Stimulated activated CD4-positive, alpha-beta T cell treated with anti-CD3 and anti-CD28 coated beads, Interleukin-12 subunit alpha, Interleukin-12 subunit beta, amount 100 ng/mL, for 4 hours (primary cell): ENCODE results near the gene NOS1AP.
"Not testable (repeated sequence)": the region's sequence is repeated elsewhere in the genome, so short reads cannot be mapped to it uniquely, and the experiment has no call there.

Source experiments
- DNase-seq: peaks from one replicate; pipeline ENCODE4 v3.0.0-alpha.2; 2020

Gene NOS1AP

DNA sequence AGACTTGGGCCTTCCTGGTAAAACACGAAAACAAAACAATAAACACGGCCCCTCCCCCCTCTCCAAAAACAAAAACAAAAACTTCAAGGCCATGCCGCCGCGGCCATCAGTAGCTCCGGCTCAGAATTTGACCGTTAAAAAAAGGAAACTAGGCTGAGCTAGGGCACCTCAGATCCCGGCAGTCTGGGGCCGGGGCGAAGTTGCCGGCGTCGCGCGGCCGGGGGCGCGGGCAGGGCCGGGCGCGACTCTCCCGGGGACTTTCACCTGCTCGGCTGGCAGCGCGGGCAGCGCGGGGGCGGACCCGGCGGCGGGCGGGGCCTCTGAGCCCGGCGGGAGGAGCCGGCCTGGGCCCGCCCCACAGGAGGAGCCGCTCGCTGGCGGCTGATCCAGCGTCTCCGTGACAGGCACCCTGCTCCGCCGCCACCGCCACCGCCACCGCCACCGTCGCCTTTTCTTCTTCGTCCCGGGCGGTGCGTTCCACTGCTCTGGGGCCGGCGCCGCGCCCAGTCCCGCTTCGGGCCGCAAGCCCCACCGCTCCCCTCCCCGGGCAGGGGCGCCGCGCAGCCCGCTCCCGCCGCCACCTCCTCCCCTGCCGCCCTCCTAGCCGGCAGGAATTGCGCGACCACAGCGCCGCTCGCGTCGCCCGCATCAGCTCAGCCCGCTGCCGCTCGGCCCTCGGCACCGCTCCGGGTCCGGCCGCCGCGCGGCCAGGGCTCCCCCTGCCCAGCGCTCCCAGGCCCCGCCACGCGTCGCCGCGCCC, at the start of gene NOS1AP:
Gene NOS1AP (plus strand): TSS at position 358 of the 760 bp plus-strand sequence. CDS start 487 bp downstream, outside the sequence.
- peak; percentile 78 for DNase-seq

GRCh38 chr1:162020150-162020549, 49.3 kb upstream of the NOS1AP start:
- DNase-seq, result no peak

GRCh38 chr1:162021124-162021523, 48.4 kb upstream of the NOS1AP start:
- no peak for DNase-seq

DNA sequence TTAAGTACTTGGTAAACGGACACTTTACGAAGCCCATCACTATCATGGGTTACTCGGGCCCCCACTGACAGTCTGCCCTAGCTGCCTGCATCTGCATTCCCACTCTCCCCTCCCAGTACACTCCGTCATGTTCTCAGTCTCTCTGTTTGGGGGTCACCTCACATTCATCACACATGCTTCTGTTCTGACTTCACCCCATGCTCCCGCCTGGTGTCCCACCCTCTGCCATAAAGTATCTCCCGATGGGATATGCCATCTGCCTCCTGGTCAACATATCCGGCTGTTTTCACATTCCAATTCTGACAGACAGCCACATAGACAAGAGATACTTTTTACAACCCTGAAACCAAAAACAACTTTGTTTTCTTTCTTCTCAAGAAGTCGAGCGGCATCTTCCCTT, 46.9 kb upstream of the NOS1AP start:
- no peak for DNase-seq

GRCh38 chr1:162023181-162023546, 46.3 kb upstream of the NOS1AP start:
- no peak for DNase-seq

DNA sequence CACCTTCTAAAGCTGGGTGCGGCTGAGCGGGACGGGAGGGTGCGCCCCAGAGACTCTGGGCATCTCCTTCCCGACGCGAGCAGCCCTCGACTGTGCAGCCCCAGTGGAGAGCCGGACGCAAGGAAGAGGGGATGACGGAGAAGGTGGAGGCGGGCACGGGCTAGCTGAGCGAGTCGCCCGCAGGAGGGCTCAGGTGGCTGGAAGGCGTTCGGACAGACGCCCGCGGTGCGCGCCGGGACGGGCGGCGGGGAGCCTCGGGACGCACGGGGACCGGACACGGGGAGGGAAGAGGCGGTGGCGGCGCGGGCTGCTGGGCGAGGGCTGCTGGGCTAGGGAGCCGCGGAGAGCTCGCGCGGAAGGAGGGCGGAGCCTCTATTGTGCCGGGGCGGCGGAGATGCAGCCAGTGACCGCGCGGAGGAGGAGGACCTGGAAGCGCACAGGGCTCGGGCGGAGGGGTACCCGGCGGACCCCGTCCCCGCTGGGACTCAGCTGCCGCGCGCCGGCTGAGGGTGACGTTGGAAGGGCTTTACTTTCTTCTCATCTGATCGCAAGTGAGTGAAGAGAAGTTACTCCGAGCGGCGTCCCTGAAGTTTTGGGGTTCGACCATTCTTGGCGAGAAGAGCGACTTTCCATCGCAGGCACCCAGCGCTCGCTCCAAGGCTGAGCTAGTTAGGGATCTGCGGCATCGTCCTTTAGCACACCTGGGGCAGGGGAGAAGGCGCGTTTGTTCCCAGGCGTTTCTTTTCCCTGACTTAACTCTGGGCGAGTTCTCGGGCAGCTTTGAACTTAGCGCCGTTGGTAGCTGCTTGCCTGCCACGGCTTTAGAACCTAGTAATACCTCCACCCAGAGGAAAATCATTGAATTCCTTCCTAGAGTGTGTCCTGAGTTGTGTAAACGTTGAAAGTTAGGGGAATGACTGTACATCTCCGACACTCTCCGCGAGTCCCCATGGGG, 45.7 kb upstream of the NOS1AP start, which contains the start of gene OLFML2B:
Gene OLFML2B (minus strand): TSS at position 323 of the 955 bp plus-strand sequence. CDS start 439 bp downstream, outside the sequence.
- DNase-seq, result peak; percentile 46

DNA sequence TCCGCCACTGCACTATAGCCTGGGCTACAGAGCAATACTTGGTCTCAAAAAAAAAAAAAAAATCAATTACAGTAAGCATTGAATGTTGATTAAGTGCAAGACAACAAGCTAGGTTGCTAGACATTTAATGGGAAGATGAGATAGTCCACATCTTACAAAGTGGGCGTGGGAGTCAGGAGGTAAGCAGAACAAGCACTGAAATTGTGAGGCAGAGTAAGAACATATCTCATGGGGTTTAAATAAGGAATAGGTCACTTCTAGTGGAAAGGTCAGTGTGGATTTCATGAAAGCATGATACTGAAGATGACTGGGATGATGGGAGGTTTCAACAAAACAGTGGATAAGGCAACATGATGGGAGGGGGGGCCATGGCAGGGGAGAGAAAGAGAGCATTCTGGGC, 44.0 kb upstream of the NOS1AP start:
- DNase-seq, result no peak

DNA sequence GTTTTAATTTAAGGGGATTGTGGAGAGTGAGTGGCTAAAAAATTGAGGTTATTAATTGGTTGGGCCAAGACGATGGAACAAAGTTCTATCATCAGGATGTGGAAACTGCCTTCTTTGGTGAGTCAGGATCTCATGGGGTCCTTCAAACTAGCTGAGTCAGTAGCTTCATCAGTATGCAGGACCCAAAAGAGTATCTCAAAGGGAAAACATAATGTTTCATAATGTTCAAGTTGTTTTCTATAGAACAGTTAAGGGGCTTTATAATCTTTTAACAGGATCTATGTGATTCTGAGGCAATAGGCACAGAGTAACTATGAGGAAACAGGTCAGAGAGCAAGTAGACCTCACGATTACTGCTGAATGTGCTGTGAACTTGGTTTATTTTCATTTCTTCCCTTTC, 42.6 kb upstream of the NOS1AP start:
- DNase-seq, result no peak

- DNase-seq, result no peak
Measured at GRCh38 chr1:162028726-162029125, 40.8 kb upstream of the NOS1AP start.

DNA sequence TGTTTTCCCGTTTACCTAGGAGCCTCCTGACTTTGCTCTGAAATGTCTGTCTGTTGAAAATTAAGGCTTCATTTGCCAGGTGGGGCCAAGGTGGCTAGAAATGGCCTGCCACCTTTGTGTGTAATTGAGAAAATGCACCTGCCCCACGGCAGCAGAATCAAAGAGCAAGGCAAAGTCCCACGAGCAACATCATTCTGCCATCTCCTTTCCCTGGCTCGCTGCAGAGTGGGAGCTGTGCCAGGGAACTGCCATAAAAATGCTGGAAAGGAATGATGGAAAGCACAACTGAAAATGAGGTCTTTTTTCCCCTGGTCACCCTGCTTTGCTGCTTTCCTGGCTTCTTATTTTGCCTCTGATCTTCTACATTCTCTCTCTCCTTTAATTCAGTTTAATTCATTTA, 40.3 kb upstream of the NOS1AP start:
- DNase-seq, result no peak

DNA sequence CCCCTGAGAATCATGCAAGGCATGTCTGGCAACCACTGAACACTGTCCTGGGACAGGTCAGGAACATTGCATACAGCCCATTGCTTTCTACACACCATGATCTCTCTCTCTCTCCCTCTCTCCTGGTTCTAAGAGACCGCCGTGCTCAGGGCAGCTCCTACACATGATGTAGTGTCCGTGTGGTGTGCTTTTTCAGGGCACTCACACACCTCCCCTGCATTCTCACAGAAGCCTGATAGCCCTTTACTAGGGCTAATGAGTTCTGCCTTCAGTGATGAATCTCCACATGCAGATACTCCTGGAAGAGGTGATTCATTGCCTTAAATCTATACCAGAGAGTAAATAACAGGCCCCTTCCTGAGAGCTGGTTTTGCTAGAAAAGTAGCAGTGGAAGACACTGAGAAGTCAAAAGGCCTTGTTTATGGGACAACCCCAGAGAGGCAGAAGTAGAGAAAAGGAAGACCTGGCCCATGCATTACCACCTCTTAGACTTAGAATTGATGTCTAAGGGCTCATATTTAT, 38.7 kb upstream of the NOS1AP start:
- no peak for DNase-seq

- DNase-seq, result no peak
Measured at GRCh38 chr1:162033428-162033827, 36.1 kb upstream of the NOS1AP start.

DNA sequence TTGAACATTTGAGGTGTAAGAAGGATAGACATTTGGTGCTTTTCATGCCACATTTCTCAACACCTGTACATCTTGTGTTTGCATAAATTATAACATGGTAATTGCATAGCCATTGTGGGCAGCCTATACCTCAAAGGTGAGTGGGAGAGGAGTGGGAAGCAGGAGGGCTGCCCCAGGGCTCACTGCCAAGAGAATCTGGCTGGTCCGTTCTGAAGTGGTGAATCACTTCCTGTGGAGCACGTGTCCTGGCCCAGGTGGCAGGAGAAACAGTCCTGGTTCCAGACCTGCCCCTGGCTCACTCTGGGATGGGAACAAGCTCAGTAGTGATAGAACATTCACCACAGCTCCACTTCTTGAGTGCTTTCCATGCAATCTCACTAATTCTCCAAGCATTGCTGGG, 34.2 kb upstream of the NOS1AP start:
- no peak for DNase-seq

DNA sequence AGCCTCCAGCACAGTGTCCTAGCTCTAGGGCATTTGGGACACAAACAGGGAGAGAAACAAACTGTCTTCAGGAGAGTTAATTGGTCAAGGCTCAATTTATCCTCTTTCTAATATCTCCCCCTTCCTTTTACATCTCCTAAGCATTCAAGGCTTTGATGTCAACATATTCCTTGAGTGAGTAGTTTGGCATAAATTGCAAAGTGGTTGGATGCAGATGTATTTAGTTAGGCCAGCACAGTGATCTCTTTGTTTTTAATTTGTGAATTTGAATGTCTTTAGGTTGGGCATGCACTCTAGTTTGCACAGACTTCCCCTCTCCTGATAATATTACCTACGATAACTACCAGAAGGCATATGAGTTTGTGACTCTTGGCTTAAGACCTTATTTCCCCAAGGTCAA, 33.3 kb upstream of the NOS1AP start:
- DNase-seq, result no peak

GRCh38 chr1:162038624-162039023, 30.9 kb upstream of the NOS1AP start:
- DNase-seq, result no peak

DNA sequence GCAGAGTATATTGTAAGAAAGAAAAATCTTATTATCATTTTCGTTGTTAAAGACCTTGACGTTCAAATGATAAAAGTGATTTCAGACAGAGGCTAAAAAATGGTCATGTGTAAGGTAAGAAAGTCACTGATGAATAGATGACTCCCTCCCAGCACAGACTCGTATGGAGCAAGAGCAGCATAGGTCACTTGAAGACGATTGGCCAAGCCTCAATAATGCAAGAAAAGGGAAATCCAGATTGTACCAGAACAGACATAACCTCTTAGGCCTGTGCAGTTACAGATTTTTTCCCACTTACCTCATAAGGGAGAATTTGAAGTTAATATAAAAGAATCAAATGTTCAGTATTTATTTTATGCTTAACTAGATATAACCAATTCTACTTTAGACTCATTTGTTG, 29.5 kb upstream of the NOS1AP start:
- no peak for DNase-seq

DNA sequence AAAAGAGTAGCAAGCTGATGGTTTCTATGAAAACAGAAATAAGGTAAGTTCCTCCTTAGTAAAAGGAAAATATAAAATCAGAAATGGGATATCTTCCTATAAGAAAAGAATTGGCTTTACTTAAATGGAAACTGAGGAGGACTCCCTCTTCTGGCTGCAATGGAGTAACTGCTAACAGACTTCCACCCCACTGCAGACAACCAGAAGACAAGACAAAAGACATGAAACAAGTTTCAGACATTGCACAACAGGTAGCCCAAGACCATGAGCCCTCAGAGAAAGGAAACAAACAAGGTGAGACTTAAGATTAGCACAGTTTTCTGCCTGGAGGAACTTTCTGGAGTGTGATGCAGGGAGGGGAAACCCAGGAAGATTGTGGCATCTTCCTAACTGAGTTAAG, 28.8 kb upstream of the NOS1AP start:
- no peak for DNase-seq

DNA sequence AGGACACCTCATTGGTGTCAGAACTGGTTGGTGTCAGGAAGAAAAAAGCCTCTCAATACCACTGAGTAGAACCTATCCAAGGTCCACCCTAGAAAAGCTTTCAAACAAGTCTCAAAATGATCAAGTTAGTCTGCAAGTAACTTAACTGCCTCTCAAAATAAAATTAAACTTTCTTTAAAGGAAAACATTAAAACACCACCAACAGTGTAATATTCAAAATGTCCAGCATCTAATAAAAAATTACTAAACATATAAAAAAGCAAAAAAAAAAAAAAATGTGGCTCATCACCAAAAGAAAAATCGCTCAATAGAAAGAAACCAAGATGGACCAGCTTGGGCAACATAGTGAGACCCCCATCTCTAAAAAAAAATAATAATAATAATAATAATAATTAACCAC, 27.1 kb upstream of the NOS1AP start:
- DNase-seq, result no peak

DNA sequence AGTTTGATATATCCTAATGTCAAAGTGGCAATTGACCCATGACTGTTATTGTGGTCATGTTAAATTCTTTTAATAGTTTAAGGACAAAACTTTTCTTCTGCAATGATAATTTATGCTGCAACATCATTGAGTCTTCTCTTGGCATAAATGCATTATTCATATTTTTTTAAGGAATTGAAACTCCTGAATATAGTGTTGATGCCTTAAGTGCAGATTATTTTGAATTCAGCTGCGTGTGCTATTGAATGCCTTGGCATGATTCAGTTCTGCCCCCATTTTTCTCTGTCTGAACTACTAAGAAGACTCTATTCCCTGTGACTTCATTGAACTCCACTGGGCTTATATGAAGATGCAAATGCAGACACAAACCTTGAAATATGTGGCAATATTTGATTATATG, 22.6 kb upstream of the NOS1AP start:
- no peak for DNase-seq

GRCh38 chr1:162053949-162054348, 15.5 kb upstream of the NOS1AP start:
- not testable (repeated sequence) for DNase-seq

GRCh38 chr1:162055062-162055461, 14.4 kb upstream of the NOS1AP start:
- no peak for DNase-seq

- peak; percentile 36 for DNase-seq
Measured at GRCh38 chr1:162056043-162056442, 13.4 kb upstream of the NOS1AP start.

GRCh38 chr1:162056579-162056978, 12.9 kb upstream of the NOS1AP start:
- no peak for DNase-seq

DNA sequence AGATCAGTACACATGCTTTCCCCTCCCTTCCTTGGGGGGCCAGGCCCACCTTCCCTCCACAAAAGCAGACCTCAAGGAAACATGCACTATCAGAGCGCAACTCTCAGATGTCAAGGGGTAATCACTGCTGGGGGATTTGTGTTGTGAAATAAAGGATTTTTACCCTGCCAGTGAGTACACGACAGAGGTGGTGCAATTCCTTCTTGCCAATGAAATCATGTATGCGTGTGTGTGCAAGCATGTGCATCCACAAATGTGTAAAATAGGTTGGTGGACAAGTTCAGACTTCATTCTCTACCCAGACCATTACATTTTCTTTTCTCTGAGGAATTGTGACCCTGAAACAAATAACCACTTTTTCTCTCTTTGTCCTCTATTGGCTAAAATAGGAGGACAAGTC, 9.8 kb upstream of the NOS1AP start:
- no peak for DNase-seq
